Measurements from ENCODE around the gene IL25. TPM values are rescaled to one million over a fixed set of nuclear protein-coding genes. Genes with fewer than 3 reads are reported as not detected.

IL25 gene
- total and polyA plus RNA-seq, 10 of the 15 experiments (the other 5 are each of a cell fraction or from before 2014, with no cell fraction given) = not detected

DNA sequence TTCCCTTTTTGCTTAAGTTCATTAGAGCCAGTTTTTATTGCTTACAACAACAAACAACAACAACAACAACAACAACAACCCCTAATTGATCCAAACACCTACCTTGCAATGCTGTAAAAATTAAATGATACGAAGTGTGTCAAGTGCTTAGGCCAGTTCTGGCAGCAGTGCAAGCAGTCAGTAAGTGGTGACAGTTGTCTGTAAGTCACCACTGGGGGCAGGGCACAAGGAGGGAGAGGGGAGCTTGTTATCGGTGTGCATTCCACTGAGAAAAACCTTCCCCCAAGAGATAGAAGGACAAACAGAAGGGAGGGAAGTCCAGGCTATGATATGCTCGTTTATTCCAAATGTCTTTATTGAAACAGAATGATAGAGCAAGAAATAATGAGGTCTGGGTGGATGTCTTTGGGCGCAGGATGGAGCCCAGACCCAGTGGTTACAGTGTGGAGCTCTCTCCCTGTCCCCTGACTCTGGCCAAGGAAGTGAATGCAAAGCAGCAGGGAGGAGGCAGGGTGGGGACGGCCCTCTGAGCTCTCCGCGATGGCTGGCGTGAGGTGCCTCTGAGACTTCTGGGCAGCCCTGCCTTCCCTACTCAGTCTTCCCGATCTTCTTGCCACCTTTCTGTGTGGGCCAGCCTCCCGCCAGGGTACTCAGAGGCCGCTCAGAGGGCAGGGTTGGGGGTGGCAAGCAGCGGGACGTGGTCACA, 26.5 kb upstream of the IL25 start:
- no TSS peak for BruUV-seq (replicated peaks)
- DNase-seq (ENCODE audit: low read depth, low spot score) (no peak), FAIRE-seq (no peak), ATAC-seq (no peak)
- H3K27me3 ChIP-seq (replicated peaks in 1 of 2; ENCODE audit: control insufficient read depth in 2 of 2, insufficient read depth in 2 of 2, low read length in 1 of 2) = no peaks in the 10 kb centered on the region; a peak in 2 of 4 replicates
- H3K9me3 ChIP-seq (replicated peaks; ENCODE audit: control insufficient read depth, insufficient read depth, low read length) = no peaks in the 10 kb centered on the region
- intact Hi-C loops (cut with micrococcal nuclease; ENCODE audit: unreplicated experiment) (no loop called here), in situ Hi-C loops (cut with MboI) (no loop called here)
- H3K4me2 ChIP-seq (ENCODE audit: control insufficient read depth, insufficient read depth) = no peak overlapping the region
- H2AFZ ChIP-seq (ENCODE audit: control insufficient read depth, low read depth, low read length) = no peak overlapping the region
- ChIA-PET CTCF (interaction anchor here (0.9 kb wide), 1 partner anchor 226 kb away, joined by 3 read pairs; no protein-coding TSS in a partner anchor), POLR2A (no interaction called here), SMC1A (ENCODE audit: uncharacterized antibody, unreplicated experiment) (interaction anchor here (0.7 to 1.2 kb wide), 2 partner anchors 12 to 23 kb away, joined by 3 read pairs; no protein-coding TSS in a partner anchor), RAD21 (ENCODE audit: unreplicated experiment) (interaction anchor here (1.4 kb wide), 1 partner anchor 19 kb away, joined by 3 read pairs; no protein-coding TSS in a partner anchor)
- TF ChIP-seq POLR2AphosphoS5 (IDR thresholded peaks at IDR 0.05; ENCODE audit: low read length) = no peak
- TF ChIP-seq IKZF1 (conservative IDR thresholded peaks at IDR 0.05) = no peak
- no peaks in the 10 kb centered on the region for H3K79me2 ChIP-seq (ENCODE audit: control insufficient read depth, insufficient read depth, low read length)
- 37% methylated on average over 13 of the region's 13 CpGs for WGBS (ENCODE audit: insufficient coverage, insufficient replicate concordance, low lambda C conversion rate, missing lambda C conversion rate)
- H4K20me1 ChIP-seq (ENCODE audit: control insufficient read depth, insufficient read depth) = no peaks in the 10 kb centered on the region
- H3K27ac ChIP-seq (ENCODE audit: control insufficient read depth, insufficient read depth) = no peak overlapping the region
- H3K36me3 ChIP-seq (ENCODE audit: control insufficient read depth in 2 of 2, insufficient read depth in 2 of 2, low read length in 1 of 2) = no peaks in the 10 kb centered on the region
- H3K4me1 ChIP-seq (ENCODE audit: control insufficient read depth, insufficient read depth, low read length) = no peaks in the 10 kb centered on the region
- no peak overlapping the region for H3K4me3 ChIP-seq
- no peak overlapping the region for H3K9ac ChIP-seq (ENCODE audit: control insufficient read depth, insufficient read depth, low read length)

- CTCF ChIA-PET = no interaction called here
- TF ChIP-seq GATAD2B (conservative IDR thresholded peaks at IDR 0.05; ENCODE audit: low read depth) (no peak), NBN (IDR thresholded peaks at IDR 0.05) (no peak), NKRF (conservative IDR thresholded peaks at IDR 0.05) (no peak), NR2C1 (IDR thresholded peaks at IDR 0.05) (no peak), SMAD1 (IDR thresholded peaks at IDR 0.05; ENCODE audit: low read depth, partially characterized antibody) (no peak), SREBF2 (IDR thresholded peaks at IDR 0.05; ENCODE audit: low read length) (no peak), NRF1 (conservative IDR thresholded peaks at IDR 0.05; ENCODE audit: low read depth, low read length) (no peak), MTA2 (IDR thresholded peaks at IDR 0.05; ENCODE audit: low read depth) (no peak)
- TF ChIP-seq, protein P1, sequence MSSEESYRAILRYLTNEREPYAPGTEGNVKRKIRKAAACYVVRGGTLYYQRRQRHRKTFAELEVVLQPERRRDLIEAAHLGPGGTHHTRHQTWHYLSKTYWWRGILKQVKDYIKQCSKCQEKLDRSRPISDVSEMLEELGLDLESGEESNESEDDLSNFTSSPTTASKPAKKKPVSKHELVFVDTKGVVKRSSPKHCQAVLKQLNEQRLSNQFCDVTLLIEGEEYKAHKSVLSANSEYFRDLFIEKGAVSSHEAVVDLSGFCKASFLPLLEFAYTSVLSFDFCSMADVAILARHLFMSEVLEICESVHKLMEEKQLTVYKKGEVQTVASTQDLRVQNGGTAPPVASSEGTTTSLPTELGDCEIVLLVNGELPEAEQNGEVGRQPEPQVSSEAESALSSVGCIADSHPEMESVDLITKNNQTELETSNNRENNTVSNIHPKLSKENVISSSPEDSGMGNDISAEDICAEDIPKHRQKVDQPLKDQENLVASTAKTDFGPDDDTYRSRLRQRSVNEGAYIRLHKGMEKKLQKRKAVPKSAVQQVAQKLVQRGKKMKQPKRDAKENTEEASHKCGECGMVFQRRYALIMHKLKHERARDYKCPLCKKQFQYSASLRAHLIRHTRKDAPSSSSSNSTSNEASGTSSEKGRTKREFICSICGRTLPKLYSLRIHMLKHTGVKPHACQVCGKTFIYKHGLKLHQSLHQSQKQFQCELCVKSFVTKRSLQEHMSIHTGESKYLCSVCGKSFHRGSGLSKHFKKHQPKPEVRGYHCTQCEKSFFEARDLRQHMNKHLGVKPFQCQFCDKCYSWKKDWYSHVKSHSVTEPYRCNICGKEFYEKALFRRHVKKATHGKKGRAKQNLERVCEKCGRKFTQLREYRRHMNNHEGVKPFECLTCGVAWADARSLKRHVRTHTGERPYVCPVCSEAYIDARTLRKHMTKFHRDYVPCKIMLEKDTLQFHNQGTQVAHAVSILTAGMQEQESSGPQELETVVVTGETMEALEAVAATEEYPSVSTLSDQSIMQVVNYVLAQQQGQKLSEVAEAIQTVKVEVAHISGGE (CRISPR knock-in tag; IDR thresholded peaks at IDR 0.05) = no peak
Observed at GRCh38 chr14:23346693-23347405, 25.8 kb upstream of the IL25 start.

More at GRCh38 chr14:23346693-23347405, 25.8 kb upstream of the IL25 start:
- H3K36me3 ChIP-seq (ENCODE audit: control insufficient read depth in 2 of 2, insufficient read depth in 2 of 2, low read length in 1 of 2) = no peaks in the 10 kb centered on the region
- no peak overlapping the region for H3K27ac ChIP-seq (ENCODE audit: control insufficient read depth, insufficient read depth)
- no peak overlapping the region for H3K9ac ChIP-seq (ENCODE audit: control insufficient read depth, insufficient read depth, low read length)
- no peak overlapping the region for H3K4me2 ChIP-seq (ENCODE audit: control insufficient read depth, insufficient read depth)
- no peaks in the 10 kb centered on the region for H4K20me1 ChIP-seq (ENCODE audit: control insufficient read depth, insufficient read depth)
- ATAC-seq = no peak
- RAD21 ChIA-PET (ENCODE audit: unreplicated experiment) = interaction anchor here (1.4 kb wide), 1 partner anchor 19 kb away, joined by 3 read pairs; no protein-coding TSS in a partner anchor
- BruUV-seq (replicated peaks) = no TSS peak
- peaks cover 1 to 4% of the 10 kb centered on the region in 2 experiments for H3K27me3 ChIP-seq (replicated peaks in 1 of 2; ENCODE audit: control insufficient read depth in 2 of 2, insufficient read depth in 2 of 2, low read length in 1 of 2)
- H2AFZ ChIP-seq (ENCODE audit: control insufficient read depth, low read depth, low read length) = no peak overlapping the region
- in situ Hi-C loops (cut with MboI) = no loop called here
- no peak for FAIRE-seq
- DNase-seq (ENCODE audit: low read depth, low spot score) = no peak
- intact Hi-C loops (cut with micrococcal nuclease; ENCODE audit: unreplicated experiment) = no loop called here
- no peak overlapping the region for H3K4me3 ChIP-seq
- no peaks in the 10 kb centered on the region for H3K79me2 ChIP-seq (ENCODE audit: control insufficient read depth, insufficient read depth, low read length)
- H3K9me3 ChIP-seq (replicated peaks; ENCODE audit: control insufficient read depth, insufficient read depth, low read length) = no peaks in the 10 kb centered on the region
- POLR2A ChIA-PET = no interaction called here
- H3K4me1 ChIP-seq (ENCODE audit: control insufficient read depth, insufficient read depth, low read length) = no peaks in the 10 kb centered on the region
- SMC1A ChIA-PET (ENCODE audit: uncharacterized antibody, unreplicated experiment) = no interaction called here
- 47% methylated on average over 26 of the region's 27 CpGs for WGBS (ENCODE audit: insufficient coverage, insufficient replicate concordance, low lambda C conversion rate, missing lambda C conversion rate)

Data from GM12878 (cell line).